MV-4-11 (cell line): ENCODE results near the gene BAHD1.

Source experiments
- DNase-seq: peaks from one replicate; lab custom pipeline; 2025; lab: John Stamatoyannopoulos, UW

BAHD1 gene

GRCh38 chr15:40424483-40425115, 16.2 kb upstream of the BAHD1 start:
- DNase-seq = no peak

GRCh38 chr15:40425681-40426080, 15.1 kb upstream of the BAHD1 start:
- DNase-seq = no peak

- DNase-seq = no peak
Measured at GRCh38 chr15:40427188-40427587, 13.6 kb upstream of the BAHD1 start.

- no peak for DNase-seq
Measured at GRCh38 chr15:40428185-40428584, 12.6 kb upstream of the BAHD1 start.

- DNase-seq = no peak
Measured at GRCh38 chr15:40429068-40429710, 11.6 kb upstream of the BAHD1 start.

GRCh38 chr15:40430271-40430805, 10.4 kb upstream of the BAHD1 start:
- DNase-seq = peak; percentile 61

- DNase-seq = no peak
Measured at GRCh38 chr15:40435023-40435709, 5.6 kb upstream of the BAHD1 start.

- no peak for DNase-seq
Measured at GRCh38 chr15:40435710-40436089, 5.1 kb upstream of the BAHD1 start.

- no peak for DNase-seq
Measured at GRCh38 chr15:40436116-40436891, 4.4 kb upstream of the BAHD1 start.

- DNase-seq = no peak
Measured at GRCh38 chr15:40436892-40437751, 3.6 kb upstream of the BAHD1 start.

- no peak for DNase-seq
Measured at GRCh38 chr15:40437752-40438687, 2.7 kb upstream of the BAHD1 start.

GRCh38 chr15:40438712-40439111, 2.0 kb upstream of the BAHD1 start:
- DNase-seq = no peak

- DNase-seq = no peak
Measured at GRCh38 chr15:40439461-40439959, 1.2 kb upstream of the BAHD1 start.

- DNase-seq = peak; percentile 4
Measured at GRCh38 chr15:40439960-40440742, 602 bp upstream of the BAHD1 start.

- no peak for DNase-seq
Measured at GRCh38 chr15:40441565-40442531, 1.1 kb downstream of the BAHD1 start.

- no peak for DNase-seq
Measured at GRCh38 chr15:40443255-40443654, 2.5 kb downstream of the BAHD1 start.

- no peak for DNase-seq
Measured at GRCh38 chr15:40443846-40444245, 3.1 kb downstream of the BAHD1 start.

- no peak for DNase-seq
Measured at GRCh38 chr15:40444736-40445135, 4.0 kb downstream of the BAHD1 start.
